NCI-H1694 (cell line): ENCODE results near the gene ST8SIA2.
A peak's percentile ranks its signal among the peaks of the same experiment; 100 is the strongest.

ENCODE experiments used
- DNase-seq: peaks from one replicate; lab custom pipeline; 2025; lab: John Stamatoyannopoulos, UW

Gene ST8SIA2

GRCh38 chr15:92492551-92493115 is 99.0 kb downstream of the ST8SIA2 start:
- DNase-seq = peak; percentile 85

DNA sequence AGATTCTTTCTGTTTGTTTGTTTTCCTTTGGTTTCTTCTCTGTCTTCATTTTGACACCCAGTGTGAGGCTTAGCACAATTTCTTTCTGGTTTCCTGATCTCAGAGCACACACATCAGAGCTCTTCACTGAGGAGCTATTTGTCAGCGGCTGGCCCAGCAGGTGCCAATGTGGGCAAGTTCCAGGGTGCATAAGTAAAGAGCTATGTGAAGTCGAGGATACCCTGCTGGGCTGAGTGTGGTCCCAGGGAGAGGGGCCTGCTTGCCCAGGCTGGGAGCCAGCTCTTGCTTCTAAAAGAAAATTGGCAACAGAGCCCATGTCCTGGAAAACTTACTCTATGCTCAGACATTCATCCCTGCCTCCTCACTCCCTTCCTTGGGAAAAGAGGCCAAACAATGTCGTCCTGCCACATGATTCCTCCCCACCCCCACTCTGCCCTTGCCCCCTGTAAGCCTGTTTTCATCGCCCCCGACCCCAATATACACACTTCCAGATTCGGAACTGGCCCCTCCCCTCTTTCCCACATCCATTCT is 101.2 kb downstream of the ST8SIA2 start:
- no peak for DNase-seq

- peak; percentile 35 for DNase-seq
Observed at GRCh38 chr15:92495446-92495845, 101.8 kb downstream of the ST8SIA2 start.

DNA sequence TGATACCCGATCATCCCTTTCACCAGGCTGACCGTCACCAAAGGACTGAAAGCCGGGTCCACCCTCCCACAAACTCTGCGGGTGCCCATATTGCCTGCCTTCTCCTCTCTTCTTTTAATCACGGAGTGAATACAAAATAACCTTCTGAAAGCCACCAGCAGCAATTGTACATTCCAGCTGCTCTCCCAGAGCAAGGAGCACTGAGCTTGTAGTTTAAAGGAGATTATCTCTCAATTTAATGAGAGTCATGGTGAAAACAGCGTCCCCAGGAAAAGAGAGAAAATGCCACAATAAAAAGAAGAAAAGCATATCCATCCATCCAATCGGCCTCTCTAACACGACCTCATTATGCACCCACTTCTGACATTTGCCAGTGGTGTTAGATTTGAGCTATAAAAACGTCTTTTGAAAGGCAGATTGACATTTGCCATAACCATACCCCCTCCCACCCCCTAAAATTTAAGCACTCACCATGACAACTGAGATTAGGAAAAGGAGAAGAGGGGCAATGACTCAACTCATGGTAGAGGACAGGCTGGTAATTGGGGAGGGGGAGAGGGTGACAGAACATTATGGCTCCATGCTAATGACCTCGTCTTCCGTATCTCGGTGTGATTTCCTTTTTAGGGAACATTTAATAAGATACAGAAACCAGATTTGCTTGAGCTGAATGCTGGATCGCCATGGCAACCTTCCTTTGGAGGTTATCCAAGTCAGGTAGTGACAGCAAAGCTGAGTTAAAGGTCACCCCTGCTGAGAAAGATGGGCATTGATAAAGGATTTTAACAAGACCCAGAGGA is 106.2 kb downstream of the ST8SIA2 start:
- no peak for DNase-seq

- DNase-seq = no peak
Observed at GRCh38 chr15:92502336-92502735, 108.7 kb downstream of the ST8SIA2 start.

DNA sequence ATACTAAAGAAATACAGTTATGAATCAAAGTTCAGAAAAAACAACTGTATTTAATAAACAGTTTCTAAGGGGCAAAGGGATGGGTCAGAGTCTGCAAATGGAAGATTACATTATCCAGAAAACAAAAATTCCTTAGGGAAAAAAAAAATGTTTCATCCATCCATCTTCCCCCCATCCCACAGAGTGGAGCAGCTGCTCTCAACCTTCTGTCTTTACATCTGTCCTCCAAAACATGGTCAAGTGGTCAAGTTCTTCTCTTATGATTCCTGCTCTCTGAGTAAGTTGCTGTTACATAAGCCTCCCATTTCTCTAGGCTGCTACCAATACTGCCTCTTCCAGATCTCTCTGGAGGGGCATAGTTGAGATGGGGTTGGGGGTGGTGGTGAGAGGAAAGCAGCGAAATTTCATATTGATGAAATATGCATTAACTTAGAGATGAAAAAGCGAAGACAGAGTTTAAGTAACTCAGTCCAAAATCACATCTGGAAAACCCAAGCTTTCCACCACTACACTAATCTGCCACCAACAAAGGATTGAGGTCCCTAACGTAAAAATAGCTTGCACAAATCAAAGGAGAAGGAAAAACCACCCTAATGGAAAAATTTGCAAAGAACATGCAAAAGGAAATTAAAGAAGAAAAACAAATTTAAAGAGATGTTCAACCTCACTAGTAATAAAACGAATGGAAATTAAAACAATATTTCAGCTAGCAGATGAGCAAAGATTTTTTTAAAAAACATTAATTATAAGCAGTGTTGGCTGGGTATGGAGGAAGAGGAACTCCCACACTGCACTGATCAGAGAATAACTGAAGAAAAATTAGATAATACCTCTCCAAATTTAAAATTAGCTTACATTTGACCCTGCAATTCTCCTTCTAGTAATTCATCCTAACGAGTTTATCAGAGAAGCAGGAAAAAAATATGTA is 109.5 kb downstream of the ST8SIA2 start:
- DNase-seq = no peak

DNA sequence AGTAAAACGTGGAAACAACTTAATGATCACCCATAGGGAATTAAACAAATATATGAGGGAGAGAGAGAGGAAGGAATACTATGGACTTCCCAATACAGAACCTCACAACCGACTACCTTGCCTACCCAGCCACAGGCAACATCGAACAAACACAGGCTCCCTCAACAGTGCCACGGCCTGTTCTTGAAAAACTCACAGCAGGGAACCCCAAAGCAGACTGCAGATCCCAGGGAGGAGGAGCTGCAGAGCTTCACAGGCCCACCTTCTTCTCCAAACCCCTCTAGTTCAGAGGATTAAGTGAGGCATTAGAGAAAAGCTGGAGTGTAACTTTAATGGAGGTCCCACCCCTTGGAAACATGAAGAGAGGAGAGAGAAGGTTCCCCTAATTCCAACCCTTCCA is 110.2 kb downstream of the ST8SIA2 start:
- DNase-seq = no peak

DNA sequence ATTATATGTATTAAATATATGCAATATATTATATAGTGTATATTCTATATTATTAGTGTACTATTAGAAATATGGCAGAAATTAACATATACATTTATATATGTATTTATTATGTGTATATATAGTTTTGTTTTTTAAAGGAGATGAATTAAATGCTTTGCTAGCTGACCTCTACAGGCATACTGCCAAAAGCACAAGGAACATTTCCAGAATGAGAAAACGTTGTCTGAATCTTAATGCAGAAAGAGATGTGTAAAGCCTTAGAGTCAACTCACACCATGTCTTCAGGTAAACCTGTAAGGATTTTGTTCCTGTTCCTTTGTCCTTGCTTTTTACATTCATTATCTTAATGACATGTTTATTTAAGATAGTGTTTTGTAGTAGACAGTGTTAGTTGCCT is 111.9 kb downstream of the ST8SIA2 start:
- no peak for DNase-seq

- no peak for DNase-seq
Observed at GRCh38 chr15:92506506-92506905, 112.8 kb downstream of the ST8SIA2 start.

DNA sequence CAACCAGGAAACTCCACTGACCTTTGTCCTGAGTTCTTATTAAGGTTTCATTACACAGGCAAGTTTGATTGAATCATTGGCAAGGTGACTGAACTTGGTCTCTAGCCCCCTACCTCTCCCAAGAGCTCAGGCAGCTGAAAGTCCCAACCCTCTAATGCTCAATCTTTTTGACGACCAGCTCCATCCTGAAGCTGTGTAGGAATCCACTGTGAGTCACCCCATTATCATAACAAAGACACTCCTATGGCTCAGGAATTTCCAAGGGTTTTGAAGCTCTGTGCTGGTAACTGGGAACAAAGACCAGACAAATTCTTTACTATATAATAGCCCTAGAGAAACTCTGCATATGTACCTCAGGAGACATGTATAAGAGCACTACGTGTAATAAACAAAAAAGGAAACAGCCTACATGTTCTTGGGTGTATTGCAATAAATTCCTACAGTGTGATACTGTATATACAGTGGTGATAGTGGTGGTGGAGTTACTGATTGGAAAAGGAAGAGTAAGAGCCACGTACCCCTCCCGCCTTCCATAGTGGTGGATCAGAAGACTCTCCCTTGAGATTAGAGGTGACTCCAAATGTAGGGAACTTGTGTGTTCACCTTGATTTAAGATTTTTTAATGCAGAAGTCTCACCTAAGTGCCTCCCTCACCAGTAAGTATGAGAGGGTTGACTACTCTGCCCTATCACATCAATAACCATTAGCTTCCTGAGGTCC is 116.6 kb downstream of the ST8SIA2 start:
- DNase-seq = no peak
